ENCODE measurements around the gene NOP14. TPM values are rescaled to one million over a fixed set of nuclear protein-coding genes. Genes with fewer than 3 reads are reported as not detected.

Gene NOP14
- total and polyA plus RNA-seq, 2 experiments from 2014 or later = 15.9 to 20.5 TPM

DNA sequence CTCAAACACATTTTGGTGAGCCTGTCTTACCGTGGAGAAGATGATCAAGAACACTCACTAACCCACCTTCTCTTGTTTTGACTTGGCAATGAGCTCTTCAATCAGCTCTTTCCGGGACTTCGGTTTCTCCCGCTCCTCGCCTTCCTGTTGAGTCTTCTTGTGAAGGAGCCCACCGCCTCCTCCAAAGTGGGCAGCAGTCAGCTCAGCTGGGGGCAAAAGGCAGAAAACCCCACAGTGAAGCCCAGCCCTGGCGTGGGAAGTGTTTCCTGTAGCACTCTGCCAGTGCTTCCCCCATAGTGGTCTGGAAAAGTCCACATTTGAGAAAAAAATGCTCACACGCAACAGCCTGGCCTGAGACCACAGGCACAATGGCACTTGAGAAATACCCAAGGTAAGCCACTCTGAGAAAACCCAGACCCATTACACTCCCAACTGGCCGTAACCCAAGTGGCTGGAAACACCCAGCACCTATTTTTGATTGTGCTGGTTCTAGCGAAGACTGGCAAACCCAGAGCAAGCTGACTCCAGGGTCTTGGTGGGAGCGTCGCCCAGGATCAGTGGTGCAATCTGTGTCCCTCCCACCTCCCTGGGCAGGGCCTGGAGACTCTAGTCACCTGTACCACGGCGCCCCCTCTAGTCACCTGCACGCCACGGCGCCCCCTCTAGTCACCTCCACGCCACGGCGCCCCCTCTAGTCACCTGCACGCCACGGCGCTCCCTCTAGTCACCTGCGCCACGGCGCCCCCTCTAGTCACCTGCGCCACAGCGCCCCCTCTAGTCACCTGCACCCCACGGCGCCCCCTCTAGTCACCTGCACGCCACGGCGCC is 8.6 kb downstream of the NOP14 start:
- Histone ChIP-seq H3K9ac (no peak overlapping the region), H3K27me3 (replicated peaks; ENCODE audit: insufficient read depth) (no peaks in the 10 kb centered on the region), H2AFZ (no peak overlapping the region), H3K4me3 (no peak overlapping the region), H3K4me2 (ENCODE audit: unreplicated experiment) (no peak overlapping the region), H3K79me2 (ENCODE audit: insufficient read depth) (peaks cover 52% of the 10 kb centered on the region), H4K20me1 (ENCODE audit: insufficient read depth) (peaks cover 4% of the 10 kb centered on the region; the same call in 1 of the 2 replicates), H3K36me3 (ENCODE audit: low read depth) (peaks cover 61% of the 10 kb centered on the region), H3K9me2 (ENCODE audit: insufficient read depth) (no peaks in the 10 kb centered on the region), H3K4me1 (ENCODE audit: insufficient read depth) (peaks cover 9% of the 10 kb centered on the region), H3F3A (ENCODE audit: insufficient read depth) (peaks cover 29% of the 10 kb centered on the region), H3K27ac (no peak overlapping the region), H3K9me3 (ENCODE audit: low read depth) (no peaks in the 10 kb centered on the region)
- in situ Hi-C loops (cut with MboI) = no loop called here
- no peak for TF ChIP-seq EZH2phosphoT487 (IDR thresholded peaks at IDR 0.05; ENCODE audit: insufficient read depth, low read depth)
- TF ChIP-seq EZH2 (IDR thresholded peaks at IDR 0.05; ENCODE audit: insufficient read depth, poor library complexity, severe bottlenecking) = no peak
- no peak for DNase-seq
- 87 to 91% methylated on average over 17 to 33 of the region's 33 CpGs for WGBS, 2 experiments (ENCODE audit: low coverage in 1 of 2, low lambda C conversion rate in 2 of 2, missing lambda C conversion rate in 2 of 2)

GRCh38 chr4:2953496-2953895 is 9.7 kb downstream of the NOP14 start:
- no peak overlapping the region for H3K4me3 ChIP-seq
- H3K9me3 ChIP-seq (ENCODE audit: low read depth) = no peaks in the 10 kb centered on the region
- peaks cover 4% of the 10 kb centered on the region; the same call in 1 of the 2 replicates for H4K20me1 ChIP-seq (ENCODE audit: insufficient read depth)
- no peak overlapping the region for H3K4me2 ChIP-seq (ENCODE audit: unreplicated experiment)
- WGBS, 2 experiments (ENCODE audit: low coverage in 1 of 2, low lambda C conversion rate in 2 of 2, missing lambda C conversion rate in 2 of 2) = 77 to 85% methylated on average over 6 of the region's 6 CpGs
- no peak overlapping the region for H3K9ac ChIP-seq
- in situ Hi-C loops (cut with MboI) = no loop called here
- no peaks in the 10 kb centered on the region for H3K27me3 ChIP-seq (replicated peaks; ENCODE audit: insufficient read depth)
- no peak overlapping the region for H2AFZ ChIP-seq
- H3K27ac ChIP-seq = no peak overlapping the region
- no peak for DNase-seq
- no peaks in the 10 kb centered on the region for H3K9me2 ChIP-seq (ENCODE audit: insufficient read depth)
- peaks cover 61% of the 10 kb centered on the region for H3K36me3 ChIP-seq (ENCODE audit: low read depth)
- peaks cover 25% of the 10 kb centered on the region for H3F3A ChIP-seq (ENCODE audit: insufficient read depth)
- peaks cover 50% of the 10 kb centered on the region for H3K79me2 ChIP-seq (ENCODE audit: insufficient read depth)
- H3K4me1 ChIP-seq (ENCODE audit: insufficient read depth) = peaks cover 5% of the 10 kb centered on the region
- TF ChIP-seq EZH2 (IDR thresholded peaks at IDR 0.05; ENCODE audit: insufficient read depth, poor library complexity, severe bottlenecking) (no peak), EZH2phosphoT487 (IDR thresholded peaks at IDR 0.05; ENCODE audit: insufficient read depth, low read depth) (no peak)

GRCh38 chr4:2950221-2950989 is 12.8 kb downstream of the NOP14 start:
- H3K36me3 ChIP-seq (ENCODE audit: low read depth) = peaks cover 58% of the 10 kb centered on the region; the same call in 1 of the 2 replicates
- H2AFZ ChIP-seq = no peak overlapping the region
- no peak overlapping the region for H3K27ac ChIP-seq
- in situ Hi-C loops (cut with MboI) = no loop called here
- WGBS, 2 experiments (ENCODE audit: low coverage in 1 of 2, low lambda C conversion rate in 2 of 2, missing lambda C conversion rate in 2 of 2) = 96 to 97% methylated on average over 16 of the region's 16 CpGs
- no peak overlapping the region for H3K4me3 ChIP-seq
- no peaks in the 10 kb centered on the region for H3K27me3 ChIP-seq (replicated peaks; ENCODE audit: insufficient read depth)
- peaks cover 19% of the 10 kb centered on the region for H3K79me2 ChIP-seq (ENCODE audit: insufficient read depth)
- no peak overlapping the region for H3K9ac ChIP-seq
- peaks cover under 1% of the 10 kb centered on the region for H3F3A ChIP-seq (ENCODE audit: insufficient read depth)
- no peaks in the 10 kb centered on the region for H3K9me3 ChIP-seq (ENCODE audit: low read depth)
- no peaks in the 10 kb centered on the region for H3K4me1 ChIP-seq (ENCODE audit: insufficient read depth)
- no peak for TF ChIP-seq EZH2phosphoT487 (IDR thresholded peaks at IDR 0.05; ENCODE audit: insufficient read depth, low read depth)
- TF ChIP-seq EZH2 (IDR thresholded peaks at IDR 0.05; ENCODE audit: insufficient read depth, poor library complexity, severe bottlenecking) = no peak
- no peaks in the 10 kb centered on the region for H4K20me1 ChIP-seq (ENCODE audit: insufficient read depth)
- no peak for DNase-seq
- no peak overlapping the region for H3K4me2 ChIP-seq (ENCODE audit: unreplicated experiment)
- H3K9me2 ChIP-seq (ENCODE audit: insufficient read depth) = no peaks in the 10 kb centered on the region

DNA sequence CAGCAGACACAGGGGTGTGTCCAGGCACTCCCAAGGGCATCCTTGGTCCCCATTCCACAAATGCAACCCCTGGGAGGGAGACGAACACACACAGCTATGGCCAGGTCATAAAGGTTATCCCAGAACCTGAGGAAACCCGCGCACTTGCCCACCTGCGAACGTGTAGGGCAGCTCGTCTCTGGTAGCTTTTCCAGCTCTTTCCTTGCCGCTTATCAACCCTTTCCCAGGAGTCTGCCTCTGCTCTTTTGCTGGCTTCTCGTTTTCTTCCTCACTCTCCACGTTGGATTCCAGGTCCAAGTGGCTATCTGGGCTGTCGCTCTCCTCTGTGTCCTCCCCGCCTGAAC is 13.5 kb downstream of the NOP14 start:
- no peak for DNase-seq
- in situ Hi-C loops (cut with MboI) = no loop called here
- no peaks in the 10 kb centered on the region for H3K9me3 ChIP-seq (ENCODE audit: low read depth)
- H3K27ac ChIP-seq = no peak overlapping the region
- no peak overlapping the region for H3K9ac ChIP-seq
- no peak overlapping the region for H3K4me3 ChIP-seq
- H3F3A ChIP-seq (ENCODE audit: insufficient read depth) = no peaks in the 10 kb centered on the region; the same call in 1 of the 2 replicates
- 93 to 94% methylated on average over 11 of the region's 11 CpGs for WGBS, 2 experiments (ENCODE audit: low coverage in 1 of 2, low lambda C conversion rate in 2 of 2, missing lambda C conversion rate in 2 of 2)
- H3K36me3 ChIP-seq (ENCODE audit: low read depth) = peaks cover 61% of the 10 kb centered on the region; the same call in 1 of the 2 replicates
- no peak for TF ChIP-seq EZH2 (IDR thresholded peaks at IDR 0.05; ENCODE audit: insufficient read depth, poor library complexity, severe bottlenecking)
- no peak for TF ChIP-seq EZH2phosphoT487 (IDR thresholded peaks at IDR 0.05; ENCODE audit: insufficient read depth, low read depth)
- no peaks in the 10 kb centered on the region for H3K4me1 ChIP-seq (ENCODE audit: insufficient read depth)
- no peaks in the 10 kb centered on the region for H3K9me2 ChIP-seq (ENCODE audit: insufficient read depth)
- H3K79me2 ChIP-seq (ENCODE audit: insufficient read depth) = peaks cover 17% of the 10 kb centered on the region; the same call in 1 of the 2 replicates
- H3K4me2 ChIP-seq (ENCODE audit: unreplicated experiment) = no peak overlapping the region
- H3K27me3 ChIP-seq (replicated peaks; ENCODE audit: insufficient read depth) = no peaks in the 10 kb centered on the region
- H2AFZ ChIP-seq = no peak overlapping the region
- no peaks in the 10 kb centered on the region for H4K20me1 ChIP-seq (ENCODE audit: insufficient read depth)
